Prostate gland (tissue), 2 donors: ENCODE data around the gene KCNQ5.

Source experiments
- POLR2A ChIP-seq: fragments of 450-650 bp; IDR thresholded peaks from one replicate; pipeline ENCODE4 v1.6.1; 2016; ENCODE audit warnings: antibody characterized with exemption, mild to moderate bottlenecking
- POLR2AphosphoS5 ChIP-seq: sonication (generic); formaldehyde crosslinking; IDR thresholded peaks from one replicate; pipeline ENCODE4 v1.6.1; 2017; ENCODE audit warnings: antibody characterized with exemption
- TF ChIP-seq, protein P1 (sequence below), 4 experiments: fragments of 200-600 bp in 2 of 4; fragments of 450-650 bp in 2 of 4; sonication (generic) in 2 of 4; IDR thresholded peaks; 1 replicate in 3 of 4; 2 replicates in 1 of 4; pipeline ENCODE4 v1.5.1; 2016 to 2019; ENCODE audit warnings: antibody characterized with exemption in 4 of 4, mild to moderate bottlenecking in 2 of 4, moderate library complexity in 2 of 4

DNA sequence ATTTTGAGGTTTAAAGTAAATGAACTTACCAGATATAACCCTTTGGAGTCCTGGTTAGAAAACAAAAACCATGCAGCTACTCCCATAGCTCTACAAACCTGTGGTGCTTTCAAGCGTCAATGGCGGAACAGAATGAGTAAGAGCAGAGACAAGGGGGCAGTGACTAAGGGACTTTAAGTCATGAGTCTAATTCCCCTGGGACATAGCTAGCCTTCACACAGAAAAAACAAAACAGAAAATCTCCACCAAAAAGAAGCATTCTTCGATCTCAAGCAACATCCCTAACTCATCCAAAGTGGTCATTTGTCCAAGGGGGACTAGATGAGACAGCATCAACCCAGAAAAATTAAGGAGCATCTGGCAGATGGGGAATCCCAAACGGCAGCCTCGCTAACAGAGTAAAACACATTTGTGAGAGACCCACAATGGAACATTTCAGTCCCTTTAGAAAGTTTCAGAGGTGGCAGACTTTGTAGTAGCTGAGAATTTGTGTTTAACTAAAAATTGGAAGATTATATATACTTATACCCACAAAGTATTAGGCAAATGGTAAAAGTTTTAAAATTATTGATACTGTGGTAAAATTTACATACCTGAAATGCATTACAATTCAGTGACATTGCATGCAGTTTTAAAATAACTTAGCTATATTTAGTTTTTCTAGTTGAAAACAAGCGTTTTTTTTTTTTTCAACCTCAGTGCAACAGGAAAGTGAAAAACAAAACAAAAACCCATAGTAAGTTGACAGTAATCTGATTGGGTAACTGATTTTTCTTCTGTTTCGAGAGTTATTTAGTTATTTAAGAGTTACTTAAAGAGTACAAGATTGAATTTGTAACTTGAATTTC lies 67.5 kb downstream of the KCNQ5 start:
- TF ChIP-seq, protein P1, sequence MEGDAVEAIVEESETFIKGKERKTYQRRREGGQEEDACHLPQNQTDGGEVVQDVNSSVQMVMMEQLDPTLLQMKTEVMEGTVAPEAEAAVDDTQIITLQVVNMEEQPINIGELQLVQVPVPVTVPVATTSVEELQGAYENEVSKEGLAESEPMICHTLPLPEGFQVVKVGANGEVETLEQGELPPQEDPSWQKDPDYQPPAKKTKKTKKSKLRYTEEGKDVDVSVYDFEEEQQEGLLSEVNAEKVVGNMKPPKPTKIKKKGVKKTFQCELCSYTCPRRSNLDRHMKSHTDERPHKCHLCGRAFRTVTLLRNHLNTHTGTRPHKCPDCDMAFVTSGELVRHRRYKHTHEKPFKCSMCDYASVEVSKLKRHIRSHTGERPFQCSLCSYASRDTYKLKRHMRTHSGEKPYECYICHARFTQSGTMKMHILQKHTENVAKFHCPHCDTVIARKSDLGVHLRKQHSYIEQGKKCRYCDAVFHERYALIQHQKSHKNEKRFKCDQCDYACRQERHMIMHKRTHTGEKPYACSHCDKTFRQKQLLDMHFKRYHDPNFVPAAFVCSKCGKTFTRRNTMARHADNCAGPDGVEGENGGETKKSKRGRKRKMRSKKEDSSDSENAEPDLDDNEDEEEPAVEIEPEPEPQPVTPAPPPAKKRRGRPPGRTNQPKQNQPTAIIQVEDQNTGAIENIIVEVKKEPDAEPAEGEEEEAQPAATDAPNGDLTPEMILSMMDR (IDR thresholded peaks at IDR 0.05) = no peak
- no peak for TF ChIP-seq POLR2A
- TF ChIP-seq POLR2AphosphoS5 = no peak
